ENCODE measurements around the gene STK16. TPM values are rescaled to one million over a fixed set of nuclear protein-coding genes. Genes with fewer than 3 reads are reported as not detected.
A peak's percentile ranks its signal among the peaks of the same experiment; 100 is the strongest.

STK16 gene
- total and polyA plus RNA-seq, 2 of the 13 experiments (the other 11 are each of a cell fraction or from before 2014, with no cell fraction given) = 28.0 to 50.9 TPM

GRCh38 chr2:219229305-219230058 lies 15.8 kb upstream of the STK16 start, which contains the start of the genes ANKZF1 and ATG9A:
Gene ANKZF1 (plus strand): TSS chr2:219229806. CDS start chr2:219230258, 452 bp downstream.
Gene ATG9A (minus strand): TSS chr2:219229636. CDS start chr2:219228024, 1,612 bp downstream.
- DNase-seq (ENCODE audit: low spot score) (peak; percentile 99), FAIRE-seq (peak; percentile 96), ATAC-seq (peak; percentile 94)
- Histone ChIP-seq H3K4me2 (ENCODE audit: low read depth, low read length) (peak within 1 kb of the TSS; percentile 91), H3K9me3 (ENCODE audit: low read length) (no peaks in the 10 kb centered on the region), H3K4me3 (replicated peaks in 1 of 3; ENCODE audit: insufficient read depth in 1 of 3, low read depth in 2 of 3, low read length in 3 of 3) (peak within 1 kb of the TSS; percentile 91 to 93 (median 93)), H2AFZ (ENCODE audit: low read length) (no peak within 1 kb of the TSS), H4K20me1 (ENCODE audit: insufficient read depth, low read length) (no peaks in the 10 kb centered on the region), H3K36me3 (replicated peaks in 1 of 2; ENCODE audit: control insufficient read depth in 1 of 2, insufficient read depth in 2 of 2, low read length in 2 of 2) (peaks cover 31 to 55% of the 10 kb centered on the region in 2 experiments), H3K27ac (ENCODE audit: extremely low read length, insufficient read depth, low read length) (peak within 1 kb of the TSS; percentile 81), H3K4me1 (ENCODE audit: insufficient read depth, low read length) (peaks cover 39% of the 10 kb centered on the region), H3K27me3 (ENCODE audit: control insufficient read depth in 1 of 2, insufficient read depth in 2 of 2, low read length in 2 of 2) (no peaks in the 10 kb centered on the region; a peak in 1 of 5 replicates), H3K79me2 (ENCODE audit: insufficient read depth, low read length) (peaks cover 51% of the 10 kb centered on the region), H3K9ac (ENCODE audit: insufficient read depth, low read depth, low read length) (peak within 1 kb of the TSS; percentile 91)
- in situ Hi-C loops (cut with HindIII; ENCODE audit: extremely low pct_ligation_motif_present, low pct_unique_long_range_greater_than_20kb) (no loop called here), intact Hi-C loops (cut with micrococcal nuclease; ENCODE audit: unreplicated experiment) (loop anchor here (1.0 kb wide), 5 partner anchors 11 to 66 kb away; partner anchors contain the start of genes ABCB6, GLB1L, STK16 and ZFAND2B)
- WGBS (ENCODE audit: low lambda C conversion rate) = under 1% methylated on average over 49 of the region's 80 CpGs
- no TSS peak for BruUV-seq (replicated peaks)
- ChIA-PET POLR2A (interaction anchor here (1.0 to 6.6 kb wide), 18 partner anchors 10 to 158 kb away, joined by 3 to 80 read pairs (median 8); partner anchors contain the start of genes ABCB6, CNPPD1, DNAJB2 and DNPEP), CTCF (ENCODE audit: low intra/inter-chr PET ratio, low total read pairs) (interaction anchor here (1.2 to 2.3 kb wide), 2 partner anchors 65 to 70 kb away, joined by 3 to 15 read pairs; no protein-coding TSS in a partner anchor)
- TF ChIP-seq CENPT (CRISPR knock-in tag; IDR thresholded peaks at IDR 0.05; ENCODE audit: low read depth) (no peak), FOXP1 (IDR thresholded peaks at IDR 0.05) (peak; percentile 81; the same call in 1 of the 2 replicates), FOXP1 (CRISPR knock-in tag; IDR thresholded peaks at IDR 0.05) (peak; percentile 75), ZNF317 (CRISPR knock-in tag; IDR thresholded peaks at IDR 0.05) (peak; percentile 70; the same call in 1 of the 2 replicates), FOXC1 (CRISPR knock-in tag; IDR thresholded peaks at IDR 0.05; ENCODE audit: borderline replicate concordance) (peak; percentile 81; the same call in 1 of the 2 replicates), TAF1 (CRISPR knock-in tag; IDR thresholded peaks at IDR 0.05) (peak; percentile 91), GMEB2 (CRISPR knock-in tag; IDR thresholded peaks at IDR 0.05; ENCODE audit: low read depth) (peak; percentile 56; the same call in 1 of the 2 replicates), ZNF747 (CRISPR knock-in tag; IDR thresholded peaks at IDR 0.05; ENCODE audit: borderline replicate concordance) (peak; percentile 68; the same call in 1 of the 2 replicates), BORCS8-MEF2B (CRISPR knock-in tag; IDR thresholded peaks at IDR 0.05) (no peak; the same call in 1 of the 2 replicates), RFX5 (IDR thresholded peaks at IDR 0.05; ENCODE audit: low read depth, low read length) (peak; percentile 87), HOXA5 (CRISPR knock-in tag; IDR thresholded peaks at IDR 0.05) (peak; percentile 44; the same call in 1 of the 2 replicates), YEATS4 (CRISPR knock-in tag; IDR thresholded peaks at IDR 0.05; ENCODE audit: borderline replicate concordance) (peak; percentile 92), MYC (CRISPR knock-in tag; IDR thresholded peaks at IDR 0.05; ENCODE audit: borderline replicate concordance) (peak; percentile 37; the same call in 1 of the 2 replicates), AGO1 (IDR thresholded peaks at IDR 0.05; ENCODE audit: low read depth, low read length, poor library complexity, severe bottlenecking) (peak; percentile 4), CREM (IDR thresholded peaks at IDR 0.05) (peak; percentile 88), CREM (CRISPR knock-in tag; IDR thresholded peaks at IDR 0.05) (no peak), RBFOX2 (IDR thresholded peaks at IDR 0.05; ENCODE audit: low read depth, low read length) (peak; percentile 93)
- TF ChIP-seq, protein P1, sequence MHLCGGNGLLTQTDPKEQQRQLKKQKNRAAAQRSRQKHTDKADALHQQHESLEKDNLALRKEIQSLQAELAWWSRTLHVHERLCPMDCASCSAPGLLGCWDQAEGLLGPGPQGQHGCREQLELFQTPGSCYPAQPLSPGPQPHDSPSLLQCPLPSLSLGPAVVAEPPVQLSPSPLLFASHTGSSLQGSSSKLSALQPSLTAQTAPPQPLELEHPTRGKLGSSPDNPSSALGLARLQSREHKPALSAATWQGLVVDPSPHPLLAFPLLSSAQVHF (CRISPR knock-in tag; IDR thresholded peaks at IDR 0.05) = 0 out of 2 replicates have a peak, but pooled peaks have one; percentile 37
- TF ChIP-seq, protein P2, sequence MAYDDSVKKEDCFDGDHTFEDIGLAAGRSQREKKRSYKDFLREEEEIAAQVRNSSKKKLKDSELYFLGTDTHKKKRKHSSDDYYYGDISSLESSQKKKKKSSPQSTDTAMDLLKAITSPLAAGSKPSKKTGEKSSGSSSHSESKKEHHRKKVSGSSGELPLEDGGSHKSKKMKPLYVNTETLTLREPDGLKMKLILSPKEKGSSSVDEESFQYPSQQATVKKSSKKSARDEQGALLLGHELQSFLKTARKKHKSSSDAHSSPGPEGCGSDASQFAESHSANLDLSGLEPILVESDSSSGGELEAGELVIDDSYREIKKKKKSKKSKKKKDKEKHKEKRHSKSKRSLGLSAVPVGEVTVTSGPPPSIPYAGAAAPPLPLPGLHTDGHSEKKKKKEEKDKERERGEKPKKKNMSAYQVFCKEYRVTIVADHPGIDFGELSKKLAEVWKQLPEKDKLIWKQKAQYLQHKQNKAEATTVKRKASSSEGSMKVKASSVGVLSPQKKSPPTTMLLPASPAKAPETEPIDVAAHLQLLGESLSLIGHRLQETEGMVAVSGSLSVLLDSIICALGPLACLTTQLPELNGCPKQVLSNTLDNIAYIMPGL (CRISPR knock-in tag; IDR thresholded peaks at IDR 0.05; ENCODE audit: borderline replicate concordance in 1 of 2, low read depth in 1 of 2) = peak; percentile 75; a peak in 3 of 4 replicates
- TF ChIP-seq, protein P3, sequence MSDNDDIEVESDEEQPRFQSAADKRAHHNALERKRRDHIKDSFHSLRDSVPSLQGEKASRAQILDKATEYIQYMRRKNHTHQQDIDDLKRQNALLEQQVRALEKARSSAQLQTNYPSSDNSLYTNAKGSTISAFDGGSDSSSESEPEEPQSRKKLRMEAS (IDR thresholded peaks at IDR 0.05) = no peak; the same call in 1 of the 2 replicates
